Measurements from ENCODE around the gene TBL2.

TBL2 gene

DNA sequence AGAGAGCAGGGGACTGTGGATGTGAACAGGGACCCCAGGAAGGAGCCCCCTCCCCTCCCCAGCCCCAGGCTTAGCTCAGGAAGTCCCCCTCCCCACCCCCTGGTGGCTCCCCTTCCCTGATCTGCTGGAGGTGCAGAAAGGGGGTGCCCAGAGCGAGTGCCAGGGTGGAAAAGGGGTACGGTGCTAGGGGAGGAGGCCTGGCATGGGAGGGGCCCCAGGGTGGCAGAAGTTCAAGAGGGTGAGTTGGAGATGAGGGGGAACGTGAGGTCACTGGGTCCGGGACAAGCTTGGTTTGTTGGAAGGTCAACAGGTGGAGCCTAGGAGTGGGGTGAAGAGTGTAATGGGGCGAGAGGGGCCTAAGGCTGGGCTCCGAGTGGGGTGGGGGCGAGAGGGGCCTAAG lies 21.5 kb upstream of the TBL2 start:
- no peak for DNase-seq (ENCODE audit: low spot score)
- TF ChIP-seq CTCF (IDR thresholded peaks at IDR 0.05; ENCODE audit: extremely low read depth, missing control alignments) = no peak

DNA sequence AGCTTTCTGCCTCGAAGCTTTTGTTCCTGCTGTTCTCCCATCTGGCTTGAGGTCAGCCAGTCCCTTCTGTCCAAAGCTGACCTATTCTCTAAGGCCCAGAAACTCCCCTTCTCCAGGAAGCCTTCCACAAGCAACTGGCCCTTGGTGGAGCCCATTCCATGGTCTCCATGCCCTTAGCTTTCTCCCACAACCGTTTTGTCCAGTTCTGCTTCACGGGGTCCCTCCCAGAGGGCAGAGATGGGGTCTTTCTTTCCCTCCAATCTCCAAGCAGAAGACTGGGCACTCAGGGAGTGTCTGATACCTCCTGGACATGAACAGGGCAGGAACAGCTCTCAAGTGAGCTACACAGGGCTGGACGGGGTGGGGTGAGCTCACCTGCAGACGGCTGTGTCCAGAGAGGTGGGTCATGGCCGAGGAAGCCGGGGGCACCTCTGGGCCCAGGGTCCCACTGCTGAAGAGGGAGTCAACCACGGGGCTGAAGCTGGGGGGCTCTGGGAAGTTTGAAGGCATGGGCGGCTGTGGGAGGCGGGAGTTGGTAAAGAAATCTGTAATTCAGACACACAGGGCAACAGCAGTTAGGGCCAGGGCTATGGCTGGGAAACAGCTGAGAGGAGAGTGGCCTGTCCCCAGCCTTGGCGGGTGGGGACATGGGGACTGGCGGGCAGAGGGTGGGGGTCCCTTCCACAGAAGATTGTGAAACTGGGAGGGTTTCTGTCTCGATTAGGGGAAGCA lies 20.9 kb upstream of the TBL2 start:
- DNase-seq (ENCODE audit: low spot score) = no peak
- TF ChIP-seq CTCF (IDR thresholded peaks at IDR 0.05; ENCODE audit: extremely low read depth, missing control alignments) = no peak

- DNase-seq (ENCODE audit: low spot score) = no peak
- TF ChIP-seq CTCF (IDR thresholded peaks at IDR 0.05; ENCODE audit: extremely low read depth, missing control alignments) = no peak
These were observed 19.8 kb upstream of the TBL2 start for GRCh38 chr7:73597978-73598782.

- DNase-seq (ENCODE audit: low spot score) = no peak
- no peak for TF ChIP-seq CTCF (IDR thresholded peaks at IDR 0.05; ENCODE audit: extremely low read depth, missing control alignments)
These were observed 18.0 kb upstream of the TBL2 start for GRCh38 chr7:73596191-73597065.

DNA sequence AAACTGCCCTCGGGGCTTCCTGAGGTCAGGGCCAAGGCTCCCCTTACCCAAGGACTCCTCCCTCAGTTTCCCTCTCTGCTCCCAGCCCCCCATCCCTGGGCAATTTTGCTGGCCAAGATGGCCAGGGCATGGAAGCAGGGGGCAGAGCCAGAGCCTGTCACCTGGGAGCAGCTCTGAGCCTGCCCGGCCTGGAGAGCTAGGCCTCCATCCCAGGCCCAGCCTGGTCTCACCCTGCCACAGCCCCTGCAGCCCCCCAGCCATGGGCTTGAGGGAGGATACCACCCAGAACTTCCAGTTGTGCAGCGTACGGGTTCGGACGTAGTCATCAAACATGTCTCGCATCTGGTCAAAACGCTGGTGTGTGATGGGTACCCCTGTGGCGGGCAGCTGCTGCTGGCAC lies 17.0 kb upstream of the TBL2 start:
- TF ChIP-seq CTCF (IDR thresholded peaks at IDR 0.05; ENCODE audit: extremely low read depth, missing control alignments) = no peak

DNA sequence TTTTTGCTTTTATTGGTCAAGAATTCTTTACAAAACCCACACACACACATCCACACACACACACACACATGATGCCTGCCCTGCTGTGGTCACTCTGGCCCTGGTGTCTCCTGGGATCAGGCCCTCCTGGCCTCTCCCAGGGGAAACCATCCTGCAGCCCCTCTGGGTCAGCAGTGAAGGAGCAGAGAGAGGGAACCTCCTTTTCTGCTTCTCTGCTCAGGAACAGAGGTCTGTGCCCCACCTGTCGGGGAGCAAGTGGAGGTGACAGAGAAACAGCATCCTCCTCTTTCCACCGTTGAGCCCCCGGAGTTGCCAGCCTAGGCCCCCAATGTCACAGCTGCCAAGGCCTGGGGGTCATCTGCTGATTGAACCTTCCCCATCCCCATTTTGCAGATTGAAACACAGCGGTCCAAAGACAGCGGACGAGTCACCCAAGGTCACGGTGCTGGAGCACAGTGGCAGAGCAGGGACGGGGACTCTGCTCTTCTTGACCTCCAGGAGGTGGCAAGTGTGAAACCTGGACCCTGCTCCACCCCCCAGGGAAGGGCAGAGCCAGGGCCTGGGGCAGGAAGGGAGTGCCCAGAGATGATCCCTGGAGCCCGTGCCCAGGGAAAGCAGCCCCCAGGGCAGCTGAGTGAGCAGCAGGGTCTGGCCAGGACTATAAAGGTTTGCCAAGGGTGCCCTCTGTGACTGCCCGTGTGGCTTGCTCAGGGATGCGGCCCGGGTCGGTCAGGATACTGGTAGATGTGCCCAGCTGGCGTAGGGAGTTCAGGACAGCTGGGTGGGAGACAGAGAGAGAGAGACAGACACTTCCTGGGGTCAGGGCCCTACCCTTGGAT lies 15.0 kb upstream of the TBL2 start:
- no peak for TF ChIP-seq CTCF (IDR thresholded peaks at IDR 0.05; ENCODE audit: extremely low read depth, missing control alignments)
- no peak for DNase-seq (ENCODE audit: low spot score)

More for the DNA sequence above, 17.0 kb upstream of the TBL2 start:
- DNase-seq (ENCODE audit: low spot score) = no peak
